Liver (tissue), 9 donors: Measurements from ENCODE around the gene ZDHHC4. TPM values are rescaled to one million over a fixed set of nuclear protein-coding genes. Genes with fewer than 3 reads are reported as not detected.
A peak's percentile ranks its signal among the peaks of the same experiment; 100 is the strongest.

Experiments used
- DNase-seq: peaks from one replicate; pipeline ENCODE4 v3.0.0-alpha.2; 2017; ENCODE audit warnings: low spot score
- H3K27ac ChIP-seq, 2 donors: one replicate each; pipeline ENCODE4 v1.7.0; 2013; ENCODE audit warnings: inconsistent platforms in 2 of 2, low read length in 2 of 2, control low read depth in 1 of 2, low read depth in 1 of 2, mild to moderate bottlenecking in 1 of 2
- H3K27me3 ChIP-seq, 4 donors: one replicate each; pipeline versions ENCODE4 v1.6.1 to v1.7.0; 2013; ENCODE audit warnings: low read length in 3 of 4, inconsistent platforms in 1 of 4, mild to moderate bottlenecking in 1 of 4, moderate library complexity in 1 of 4; ENCODE audit not compliant: control insufficient read depth in 4 of 4, insufficient read depth in 4 of 4
- H3K36me3 ChIP-seq, 4 donors: one replicate each; pipeline versions ENCODE4 v1.6.1 to v1.7.0; 2013; ENCODE audit warnings: low read length in 3 of 4, mild to moderate bottlenecking in 3 of 4, low read depth in 1 of 4, moderate library complexity in 1 of 4; ENCODE audit not compliant: control insufficient read depth in 4 of 4, insufficient read depth in 3 of 4
- H3K4me1 ChIP-seq, 4 donors: one replicate each; pipeline versions ENCODE4 v1.6.1 to v1.7.0; 2013; ENCODE audit warnings: low read length in 3 of 4, mild to moderate bottlenecking in 3 of 4, moderate library complexity in 1 of 4; ENCODE audit not compliant: control insufficient read depth in 4 of 4, insufficient read depth in 4 of 4
- H3K4me3 ChIP-seq, 3 donors: one replicate each; pipeline versions ENCODE4 v1.6.1 to v1.7.0; 2013; ENCODE audit warnings: low read length in 3 of 3, control low read depth in 1 of 3, low read depth in 1 of 3, mild to moderate bottlenecking in 1 of 3
- H3K9ac ChIP-seq, 2 donors: one replicate each; pipeline ENCODE4 v1.7.0; 2013; ENCODE audit warnings: low read length in 2 of 2, mild to moderate bottlenecking in 2 of 2, moderate library complexity in 2 of 2, control low read depth in 1 of 2, low read depth in 1 of 2
- H3K9me3 ChIP-seq, 4 donors: one replicate each; pipeline versions ENCODE4 v1.6.1 to v1.7.0; 2013; ENCODE audit warnings: low read length in 3 of 4; ENCODE audit not compliant: control insufficient read depth in 4 of 4
- ATF3 ChIP-seq: IDR thresholded peaks from 2 replicates; pipeline ENCODE4 v1.6.1; 2016; ENCODE audit warnings: antibody characterized with exemption
- CTCF ChIP-seq: fragments of 150-350 bp; IDR thresholded peaks from 2 replicates; pipeline ENCODE4 v1.5.1; 2017; ENCODE audit warnings: improper control_type of control experiment, low read depth, low read length; ENCODE audit not compliant: missing input control
- EGR1 ChIP-seq, 2 donors: IDR thresholded peaks; 2 replicates each; pipeline ENCODE4 v1.6.1; 2016 to 2018; ENCODE audit warnings: antibody characterized with exemption in 2 of 2, low read depth in 2 of 2
- FOXA1 ChIP-seq: IDR thresholded peaks from 2 replicates; pipeline ENCODE4 v1.6.1; 2016; ENCODE audit warnings: antibody characterized with exemption
- FOXA2 ChIP-seq: IDR thresholded peaks from 2 replicates; pipeline ENCODE4 v1.6.1; 2016; ENCODE audit warnings: antibody characterized with exemption
- GABPA ChIP-seq, 2 donors: IDR thresholded peaks in 1 of 2; conservative IDR thresholded peaks in 1 of 2; 2 replicates each; pipeline ENCODE4 v1.6.1; 2016; ENCODE audit warnings: antibody characterized with exemption in 2 of 2, mild to moderate bottlenecking in 1 of 2, moderate library complexity in 1 of 2
- HNF4A ChIP-seq, 2 donors: conservative IDR thresholded peaks; 2 replicates each; pipeline ENCODE4 v1.6.1; 2016; ENCODE audit warnings: antibody characterized with exemption in 2 of 2, mild to moderate bottlenecking in 2 of 2
- HNF4G ChIP-seq: IDR thresholded peaks from 2 replicates; pipeline ENCODE4 v1.6.1; 2016; ENCODE audit warnings: antibody characterized with exemption
- JUND ChIP-seq, 2 donors: IDR thresholded peaks; 2 replicates each; pipeline ENCODE4 v1.6.1; 2016; ENCODE audit warnings: antibody characterized with exemption in 2 of 2
- MAX ChIP-seq: IDR thresholded peaks from 2 replicates; pipeline ENCODE4 v1.6.1; 2016; ENCODE audit warnings: antibody characterized with exemption
- NR2F2 ChIP-seq: IDR thresholded peaks from 2 replicates; pipeline ENCODE4 v1.6.1; 2016; ENCODE audit warnings: antibody characterized with exemption
- RAD21 ChIP-seq, 2 donors: IDR thresholded peaks; 2 replicates each; pipeline ENCODE4 v1.6.1; 2016; ENCODE audit warnings: antibody characterized with exemption in 2 of 2, mild to moderate bottlenecking in 2 of 2
- REST ChIP-seq: IDR thresholded peaks from 2 replicates; pipeline ENCODE4 v1.6.1; 2016; ENCODE audit warnings: antibody characterized with exemption, mild to moderate bottlenecking
- RXRA ChIP-seq, 2 donors: IDR thresholded peaks; 2 replicates each; pipeline ENCODE4 v1.6.1; 2017 to 2018; ENCODE audit warnings: antibody characterized with exemption in 2 of 2, mild to moderate bottlenecking in 1 of 2
- SP1 ChIP-seq: IDR thresholded peaks from 2 replicates; pipeline ENCODE4 v1.6.1; 2018; ENCODE audit warnings: antibody characterized with exemption, mild to moderate bottlenecking
- TAF1 ChIP-seq: conservative IDR thresholded peaks from 2 replicates; pipeline ENCODE4 v1.6.1; 2016; ENCODE audit warnings: antibody characterized with exemption, mild to moderate bottlenecking
- YY1 ChIP-seq: IDR thresholded peaks from 2 replicates; pipeline ENCODE4 v1.6.1; 2016; ENCODE audit warnings: antibody characterized with exemption, mild to moderate bottlenecking
- WGBS: extraction: QIAGEN DNeasy Blood & Tissue Kit; methylation state at CpG from one replicate; pipeline ENCODE4 v1.1.7; 2013; 5-methylcytosine and 5-hydroxymethylcytosine counted together
- polyA plus RNA-seq, 2 donors: library from polyadenylated mRNA; stranded (reverse) in 1 of 2; unstranded in 1 of 2; fragments of 200-250 nt in 1 of 2; fragments of >200 nt in 1 of 2; fragmentation: Nextera tagmentation in 1 of 2; extraction: Ambion mirVana in 1 of 2; gene quantifications; one replicate each; pipeline versions ENCODE4 v1.2.1 to v1.2.3, GENCODE V29; 2013 to 2015
- total RNA-seq, 2 donors: library from RNA; depleted of rRNA; stranded (reverse); fragments of >200 nt; gene quantifications; one replicate each; pipeline ENCODE4 v1.2.3, GENCODE V29; 2014
- donor health status: healthy.
- donor health status: healthy.
- donor health status: healthy.
- donor health status: healthy.
- donor health status: healthy.

ZDHHC4 gene
- total and polyA plus RNA-seq, 4 donors, result 32.1 to 46.8 (median 34.9) TPM

DNA sequence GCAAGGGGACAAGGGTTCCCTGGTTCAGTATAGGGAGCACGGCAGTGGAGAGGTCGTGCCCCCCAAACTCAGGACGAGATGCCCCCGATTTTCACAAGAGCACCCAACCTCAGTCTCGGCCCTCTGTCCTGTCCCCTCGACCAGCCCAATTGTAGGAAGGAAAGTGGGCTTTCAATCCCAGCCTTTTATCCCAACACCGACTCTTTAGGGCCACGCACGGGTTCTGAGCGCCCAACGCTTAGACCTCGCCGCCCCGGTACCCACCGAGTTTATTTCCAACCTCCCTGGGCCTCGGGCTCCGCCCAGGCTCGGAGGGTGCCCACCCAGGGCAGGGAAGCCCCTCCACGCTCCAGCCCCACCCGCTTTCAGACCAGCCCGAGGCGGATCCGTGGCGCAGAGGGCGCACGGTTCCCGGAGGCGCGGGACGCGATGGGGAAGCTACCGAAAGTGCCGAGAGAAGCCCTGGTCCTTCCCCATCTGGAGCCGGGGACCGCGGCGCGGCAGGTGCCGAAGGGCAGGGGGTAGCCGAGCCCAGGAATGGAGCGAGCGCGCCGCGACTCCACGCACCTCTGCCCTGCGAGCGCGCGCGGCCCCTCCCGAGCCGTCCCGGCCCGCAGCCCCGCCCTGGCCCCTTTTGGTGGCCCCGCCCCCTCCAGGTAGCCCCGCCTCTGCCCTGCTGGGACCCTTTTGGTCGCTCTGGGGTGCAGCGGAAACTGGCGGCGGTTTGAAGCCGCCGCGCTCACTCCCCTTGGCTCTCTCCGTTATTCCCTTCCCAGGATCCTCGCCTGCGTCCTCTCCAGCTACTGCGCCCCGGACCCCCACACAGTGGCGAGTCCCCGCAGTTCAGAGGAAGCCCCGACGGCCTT lies 46.4 kb upstream of the ZDHHC4 start:
- H3K4me3 ChIP-seq, result peak overlapping the region in 1 of 3 donors; percentile 39
- no peak overlapping the region for H3K27ac ChIP-seq
- H3K36me3 ChIP-seq, result no peaks in the 10 kb centered on the region
- TF ChIP-seq TAF1 (no peak), FOXA2 (no peak), RXRA (IDR thresholded peaks at IDR 0.05) (no peak), HNF4A (conservative IDR thresholded peaks at IDR 0.05) (no peak), FOXA1 (no peak), ATF3 (no peak), JUND (IDR thresholded peaks at IDR 0.05) (no peak), MAX (no peak), EGR1 (IDR thresholded peaks at IDR 0.05; ENCODE audit: low read depth in 2 of 2) (no peak), GABPA (IDR thresholded peaks at IDR 0.05 in 1 of 2, conservative IDR thresholded peaks at IDR 0.05 in 1 of 2) (no peak), RAD21 (IDR thresholded peaks at IDR 0.05) (no peak), CTCF (no peak), HNF4G (no peak), SP1 (no peak), YY1 (no peak)
- peaks cover 8 to 12% (median 9%) of the 10 kb centered on the region in 4 donors for H3K4me1 ChIP-seq
- peaks cover 0 to 13% (median 7%) of the 10 kb centered on the region in 4 donors for H3K27me3 ChIP-seq
- no peak overlapping the region for H3K9ac ChIP-seq
- no peak for DNase-seq
- WGBS, result 2% methylated on average over 74 of the region's 74 CpGs
- no peaks in the 10 kb centered on the region for H3K9me3 ChIP-seq

DNA sequence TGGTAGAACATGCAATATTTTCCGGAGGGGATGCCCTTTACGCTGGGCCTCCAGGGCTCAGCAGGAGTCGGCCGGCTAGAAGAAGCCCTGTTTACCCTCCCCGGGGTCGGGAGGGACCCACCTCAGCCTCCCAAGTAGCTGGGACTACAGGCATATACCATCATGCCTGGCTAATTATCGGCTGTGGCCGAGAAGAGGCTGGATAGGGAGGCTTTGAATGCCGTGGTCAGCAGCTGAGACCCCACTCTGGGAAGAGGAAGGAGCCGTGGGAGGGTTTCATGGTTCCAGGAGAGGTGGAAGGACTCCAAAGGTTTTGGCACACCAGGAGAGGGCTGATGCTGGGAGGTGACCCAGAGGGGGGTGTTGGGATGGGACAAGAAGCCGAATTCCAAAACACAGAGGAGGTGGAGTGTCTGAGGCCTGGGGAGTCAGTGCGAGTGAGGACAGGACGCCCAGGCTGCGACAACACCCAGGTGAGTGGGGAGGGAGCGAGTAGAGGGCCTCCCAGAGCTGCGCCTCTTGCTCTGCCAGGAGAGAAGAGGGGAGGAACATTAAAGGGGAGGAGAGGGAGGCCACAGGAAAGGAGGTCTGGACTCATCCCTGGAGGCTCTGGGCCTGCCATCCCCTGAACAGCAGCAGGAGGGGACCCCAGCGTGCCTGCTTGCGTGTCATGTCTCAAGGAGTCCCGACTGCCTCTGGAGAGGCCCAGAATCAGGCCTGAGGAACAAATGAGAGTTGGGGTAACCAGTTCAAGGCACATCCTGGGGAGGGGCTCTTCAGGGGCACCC lies 45.6 kb upstream of the ZDHHC4 start:
- no peak overlapping the region for H3K27ac ChIP-seq
- H3K36me3 ChIP-seq, result no peaks in the 10 kb centered on the region
- peaks cover 0 to 9% (median 5%) of the 10 kb centered on the region in 4 donors for H3K27me3 ChIP-seq
- no peak for DNase-seq
- no peaks in the 10 kb centered on the region for H3K9me3 ChIP-seq
- WGBS, result 27% methylated on average over 19 of the region's 19 CpGs
- peaks cover 5 to 10% (median 7%) of the 10 kb centered on the region in 4 donors for H3K4me1 ChIP-seq
- no peak overlapping the region for H3K4me3 ChIP-seq
- no peak overlapping the region for H3K9ac ChIP-seq
- no peak for TF ChIP-seq ATF3
- TF ChIP-seq SP1, result no peak
- TF ChIP-seq EGR1 (IDR thresholded peaks at IDR 0.05; ENCODE audit: low read depth in 2 of 2), result no peak
- TF ChIP-seq CTCF, result no peak
- no peak for TF ChIP-seq HNF4A (conservative IDR thresholded peaks at IDR 0.05)
- no peak for TF ChIP-seq FOXA1
- TF ChIP-seq JUND (IDR thresholded peaks at IDR 0.05), result no peak
- TF ChIP-seq TAF1, result no peak
- no peak for TF ChIP-seq FOXA2
- no peak for TF ChIP-seq RAD21 (IDR thresholded peaks at IDR 0.05)
- TF ChIP-seq MAX, result no peak
- TF ChIP-seq YY1, result no peak
- no peak for TF ChIP-seq REST
- TF ChIP-seq NR2F2, result no peak
- no peak for TF ChIP-seq GABPA (IDR thresholded peaks at IDR 0.05 in 1 of 2, conservative IDR thresholded peaks at IDR 0.05 in 1 of 2)
- no peak for TF ChIP-seq HNF4G
